Measurements from ENCODE around the gene AADAT. TPM values are rescaled to one million over a fixed set of nuclear protein-coding genes. Genes with fewer than 3 reads are reported as not detected.

Gene AADAT
- total and polyA plus RNA-seq, 9 of the 15 experiments (the other 6 are each of a cell fraction or from before 2014, with no cell fraction given) = 0.06 to 0.07 TPM; not detected in 7

DNA sequence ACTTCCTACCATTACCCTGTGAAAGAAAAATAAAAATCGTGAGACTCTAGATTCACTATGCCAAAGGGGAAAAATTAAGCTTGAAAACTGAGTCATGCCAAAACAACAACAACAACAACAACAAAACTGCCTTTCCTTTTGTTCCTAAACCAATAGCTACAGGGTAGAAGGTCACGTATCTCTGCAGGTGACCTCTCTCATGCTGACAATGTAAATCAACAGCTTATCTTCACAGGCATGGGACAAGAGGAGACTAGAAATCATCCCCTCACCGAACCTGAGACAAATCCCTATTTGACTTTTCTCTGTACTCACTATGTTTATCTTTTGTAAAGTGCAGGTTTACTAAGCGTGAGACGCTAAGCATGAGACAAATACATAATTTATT is 20.5 kb upstream of the AADAT start:
- Histone ChIP-seq H3K9ac (ENCODE audit: insufficient read depth in 1 of 2, low read depth in 2 of 2, low read length in 2 of 2) (no peak overlapping the region), H3K4me3 (no peak overlapping the region), H4K20me1 (replicated peaks; ENCODE audit: control insufficient read depth, insufficient read depth, low read length) (no peaks in the 10 kb centered on the region), H3K27ac (ENCODE audit: extremely low read depth, low read depth, low read length) (no peak overlapping the region), H3K9me3 (replicated peaks; ENCODE audit: control insufficient read depth, insufficient read depth, low read depth, low read length) (no peaks in the 10 kb centered on the region), H3K27me3 (ENCODE audit: control insufficient read depth in 2 of 2, insufficient read depth in 2 of 2, low read length in 2 of 2) (no peaks in the 10 kb centered on the region), H3K36me3 (ENCODE audit: control insufficient read depth, insufficient read depth, low read length) (no peaks in the 10 kb centered on the region), H2AFZ (ENCODE audit: low read depth, low read length) (no peak overlapping the region), H3K4me1 (replicated peaks in 1 of 2; ENCODE audit: control insufficient read depth in 2 of 2, insufficient read depth in 2 of 2, low read length in 2 of 2) (no peaks in the 10 kb centered on the region), H3K4me2 (ENCODE audit: insufficient read depth, low read length) (no peak overlapping the region), H3K9me1 (ENCODE audit: control insufficient read depth, insufficient read depth, low read length) (no peaks in the 10 kb centered on the region), H3K79me2 (ENCODE audit: control insufficient read depth, insufficient read depth, low read length) (no peaks in the 10 kb centered on the region)
- intact Hi-C loops (cut with micrococcal nuclease) (no loop called here), in situ Hi-C loops (cut with MboI) (no loop called here)
- POLR2A ChIA-PET = no interaction called here
- DNase-seq (ENCODE audit: extremely low read depth in 1 of 4, low spot score in 3 of 4) (no peak), ATAC-seq (no peak), FAIRE-seq (no peak)
- BruUV-seq (replicated peaks) = no TSS peak
- TF ChIP-seq RAD51 (IDR thresholded peaks at IDR 0.05; ENCODE audit: borderline replicate concordance, low read depth) (no peak), MYBL2 (IDR thresholded peaks at IDR 0.05; ENCODE audit: low read depth) (no peak), MYBL2 (CRISPR knock-in tag; IDR thresholded peaks at IDR 0.05; ENCODE audit: borderline replicate concordance) (no peak), BRD9 (IDR thresholded peaks at IDR 0.05; ENCODE audit: low read depth, partially characterized antibody) (no peak), PCBP1 (IDR thresholded peaks at IDR 0.05; ENCODE audit: low read depth, low read length, poor library complexity, severe bottlenecking) (no peak), ZNF134 (CRISPR knock-in tag; conservative IDR thresholded peaks at IDR 0.05) (no peak), RUNX1 (IDR thresholded peaks at IDR 0.05; ENCODE audit: low read depth) (no peak), KLF16 (IDR thresholded peaks at IDR 0.05) (no peak), SREBF2 (CRISPR knock-in tag; IDR thresholded peaks at IDR 0.05) (no peak)
- TF ChIP-seq, protein P1, sequence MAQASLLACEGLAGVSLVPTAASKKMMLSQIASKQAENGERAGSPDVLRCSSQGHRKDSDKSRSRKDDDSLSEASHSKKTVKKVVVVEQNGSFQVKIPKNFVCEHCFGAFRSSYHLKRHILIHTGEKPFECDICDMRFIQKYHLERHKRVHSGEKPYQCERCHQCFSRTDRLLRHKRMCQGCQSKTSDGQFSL (CRISPR knock-in tag; IDR thresholded peaks at IDR 0.05) = no peak
- TF ChIP-seq, protein P1 (tag; IDR thresholded peaks at IDR 0.05) = no peak
- CTCF ChIA-PET (ENCODE audit: low intra/inter-chr PET ratio) = no interaction called here
- whole genome bisulfite sequencing (ENCODE audit: insufficient coverage, low coverage, missing lambda C conversion rate) = 0% methylated on average over 5 of the region's 5 CpGs

All from K562 (cell line).